ENCODE measurements around the gene RGS3. TPM values are rescaled to one million over a fixed set of nuclear protein-coding genes. Genes with fewer than 3 reads are reported as not detected.

The RGS3 gene
- total RNA-seq, 4 donors from 2014 or later = 11.0 to 18.8 (median 16.0) TPM

- no peak for DNase-seq (ENCODE audit: low spot score in 2 of 2)
- H3K4me1 ChIP-seq = peaks cover 82% of the 10 kb centered on the region
Observed at GRCh38 chr9:113582698-113583200, 119.2 kb downstream of the RGS3 start.

DNA sequence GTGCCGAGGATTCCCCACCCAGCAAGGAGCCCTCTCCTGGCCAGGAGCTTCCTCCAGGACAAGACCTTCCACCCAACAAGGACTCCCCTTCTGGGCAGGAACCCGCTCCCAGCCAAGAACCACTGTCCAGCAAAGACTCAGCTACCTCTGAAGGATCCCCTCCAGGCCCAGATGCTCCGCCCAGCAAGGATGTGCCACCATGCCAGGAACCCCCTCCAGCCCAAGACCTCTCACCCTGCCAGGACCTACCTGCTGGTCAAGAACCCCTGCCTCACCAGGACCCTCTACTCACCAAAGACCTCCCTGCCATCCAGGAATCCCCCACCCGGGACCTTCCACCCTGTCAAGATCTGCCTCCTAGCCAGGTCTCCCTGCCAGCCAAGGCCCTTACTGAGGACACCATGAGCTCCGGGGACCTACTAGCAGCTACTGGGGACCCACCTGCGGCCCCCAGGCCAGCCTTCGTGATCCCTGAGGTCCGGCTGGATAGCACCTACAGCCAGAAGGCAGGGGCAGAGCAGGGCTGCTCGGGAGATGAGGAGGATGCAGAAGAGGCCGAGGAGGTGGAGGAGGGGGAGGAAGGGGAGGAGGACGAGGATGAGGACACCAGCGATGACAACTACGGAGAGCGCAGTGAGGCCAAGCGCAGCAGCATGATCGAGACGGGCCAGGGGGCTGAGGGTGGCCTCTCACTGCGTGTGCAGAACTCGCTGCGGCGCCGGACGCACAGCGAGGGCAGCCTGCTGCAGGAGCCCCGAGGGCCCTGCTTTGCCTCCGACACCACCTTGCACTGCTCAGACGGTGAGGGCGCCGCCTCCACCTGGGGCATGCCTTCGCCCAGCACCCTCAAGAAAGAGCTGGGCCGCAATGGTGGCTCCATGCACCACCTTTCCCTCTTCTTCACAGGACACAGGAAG lies 120.2 kb downstream of the RGS3 start:
- Histone ChIP-seq H3K27ac (no peak overlapping the region), H3K4me3 (no peak overlapping the region), H3K4me1 (peaks cover 80% of the 10 kb centered on the region), H3K27me3 (no peaks in the 10 kb centered on the region), H3K9me3 (no peaks in the 10 kb centered on the region), H3K36me3 (peaks cover 12% of the 10 kb centered on the region)
- no peak for DNase-seq (ENCODE audit: low spot score in 2 of 2)
- TF ChIP-seq CTCF (IDR thresholded peaks at IDR 0.05) = no peak
- TF ChIP-seq POLR2AphosphoS5 (IDR thresholded peaks at IDR 0.05) = no peak
- no peak for TF ChIP-seq EP300 (IDR thresholded peaks at IDR 0.05)
- WGBS = 92% methylated on average over 31 of the region's 31 CpGs

More at GRCh38 chr9:113582698-113583200, 119.2 kb downstream of the RGS3 start:
- Histone ChIP-seq H3K27ac (no peak overlapping the region), H3K4me3 (no peak overlapping the region), H3K27me3 (no peaks in the 10 kb centered on the region), H3K9me3 (no peaks in the 10 kb centered on the region), H3K36me3 (peaks cover 12% of the 10 kb centered on the region)
- TF ChIP-seq CTCF (IDR thresholded peaks at IDR 0.05) (no peak), EP300 (IDR thresholded peaks at IDR 0.05) (no peak), POLR2A (IDR thresholded peaks at IDR 0.05) (no peak), POLR2AphosphoS5 (IDR thresholded peaks at IDR 0.05) (no peak)
- WGBS = 65% methylated on average over 6 of the region's 6 CpGs

GRCh38 chr9:113584428-113585084 lies 121.0 kb downstream of the RGS3 start:
- Histone ChIP-seq H3K27me3 (no peaks in the 10 kb centered on the region), H3K4me1 (peaks cover 80% of the 10 kb centered on the region), H3K4me3 (no peak overlapping the region), H3K36me3 (peaks cover 12% of the 10 kb centered on the region), H3K9me3 (no peaks in the 10 kb centered on the region), H3K27ac (no peak overlapping the region)
- no peak for TF ChIP-seq CTCF (IDR thresholded peaks at IDR 0.05)
- TF ChIP-seq POLR2AphosphoS5 (IDR thresholded peaks at IDR 0.05) = no peak
- no peak for TF ChIP-seq POLR2A (IDR thresholded peaks at IDR 0.05)
- no peak for TF ChIP-seq EP300 (IDR thresholded peaks at IDR 0.05)
- no peak for DNase-seq (ENCODE audit: low spot score in 2 of 2)
- 92% methylated on average over 5 of the region's 5 CpGs for whole genome bisulfite sequencing

DNA sequence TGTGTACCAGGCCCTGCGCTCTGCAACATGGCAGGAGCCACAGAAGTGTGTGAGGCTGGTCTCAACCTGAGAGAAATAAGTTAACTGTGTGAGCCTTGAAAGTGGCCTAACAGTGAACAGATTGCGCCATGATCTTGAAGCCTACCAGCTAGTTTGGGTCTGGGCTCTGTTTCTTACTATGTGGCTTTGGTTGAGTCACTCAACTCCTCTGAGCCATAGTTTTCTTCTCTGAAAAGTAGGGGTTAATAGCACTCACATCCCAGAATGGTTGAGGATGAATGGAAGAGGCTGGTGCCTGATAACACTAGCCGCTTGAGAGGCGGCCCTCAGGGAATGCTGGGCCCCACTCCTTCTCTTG lies 121.5 kb downstream of the RGS3 start:
- no peak for TF ChIP-seq CTCF (IDR thresholded peaks at IDR 0.05)
- TF ChIP-seq EP300 (IDR thresholded peaks at IDR 0.05) = no peak
- no peak for TF ChIP-seq POLR2AphosphoS5 (IDR thresholded peaks at IDR 0.05)
- TF ChIP-seq POLR2A (IDR thresholded peaks at IDR 0.05) = no peak
- peaks cover 12% of the 10 kb centered on the region for H3K36me3 ChIP-seq
- no peak overlapping the region for H3K4me3 ChIP-seq
- H3K4me1 ChIP-seq = peaks cover 80% of the 10 kb centered on the region
- WGBS = 88% methylated on average over 4 of the region's 4 CpGs
- DNase-seq (ENCODE audit: low spot score in 2 of 2) = no peak
- no peak overlapping the region for H3K27ac ChIP-seq
- no peaks in the 10 kb centered on the region for H3K27me3 ChIP-seq
- H3K9me3 ChIP-seq = no peaks in the 10 kb centered on the region

DNA sequence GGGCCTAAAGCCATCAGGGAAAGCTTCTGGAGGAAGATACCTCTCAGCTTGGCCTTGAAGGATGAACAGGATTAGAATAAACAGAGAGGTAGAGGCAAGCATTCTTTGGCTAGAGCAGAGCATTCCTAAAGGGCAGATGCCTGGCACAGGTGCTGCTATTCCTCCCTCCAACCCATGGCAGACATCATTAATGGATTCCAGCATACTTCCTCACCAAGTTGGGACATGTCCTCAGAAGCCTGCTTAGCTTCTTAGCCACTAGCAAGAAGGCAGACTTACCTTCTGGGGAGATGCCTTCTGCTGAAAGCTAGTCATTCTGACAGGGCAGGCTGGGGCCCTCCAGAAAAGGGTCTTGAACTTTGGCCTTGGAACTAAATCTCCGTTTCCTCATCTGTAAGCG lies 122.0 kb downstream of the RGS3 start:
- TF ChIP-seq POLR2A (IDR thresholded peaks at IDR 0.05) (no peak), EP300 (IDR thresholded peaks at IDR 0.05) (no peak), POLR2AphosphoS5 (IDR thresholded peaks at IDR 0.05) (no peak), CTCF (IDR thresholded peaks at IDR 0.05) (no peak)
- Histone ChIP-seq H3K36me3 (peaks cover 12% of the 10 kb centered on the region), H3K4me1 (peaks cover 75% of the 10 kb centered on the region), H3K27ac (no peak overlapping the region), H3K27me3 (no peaks in the 10 kb centered on the region), H3K4me3 (no peak overlapping the region), H3K9me3 (no peaks in the 10 kb centered on the region)
- WGBS = 50% methylated on average over 2 of the region's 2 CpGs
- no peak for DNase-seq (ENCODE audit: low spot score in 2 of 2)
